ENCODE results near the gene TSC1. TPM values are rescaled to one million over a fixed set of nuclear protein-coding genes. Genes with fewer than 3 reads are reported as not detected.

The TSC1 gene
- total RNA-seq, 1 donor from 2014 or later: 50.8 TPM

DNA sequence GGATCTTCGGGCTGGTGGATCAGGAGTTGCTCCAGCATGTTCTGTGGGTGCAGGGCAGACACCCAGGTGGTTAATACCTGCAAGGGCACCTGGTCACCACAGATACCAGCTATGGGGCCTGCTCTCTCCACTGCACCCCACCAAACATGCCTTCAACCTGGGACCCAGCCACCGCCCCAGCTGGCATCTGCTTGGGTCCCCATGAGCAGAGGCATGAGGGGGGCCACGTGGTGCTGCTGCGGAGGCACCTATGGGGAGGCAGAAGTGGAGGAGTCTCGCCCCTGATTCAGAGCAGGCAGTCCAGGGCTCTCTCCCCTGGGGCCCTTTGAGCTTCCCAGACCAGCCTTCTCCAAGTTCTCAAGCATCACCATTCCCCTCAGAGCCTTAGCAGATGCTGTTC, 69.3 kb downstream of the TSC1 start:
- Mint-ChIP-seq H3K4me1 (ENCODE audit: unreplicated experiment) (peaks cover 5% of the 10 kb centered on the region), H3K36me3 (ENCODE audit: unreplicated experiment) (no peaks in the 10 kb centered on the region), H3K4me3 (ENCODE audit: unreplicated experiment) (no peak overlapping the region), H3K27me3 (ENCODE audit: unreplicated experiment) (peaks cover 5% of the 10 kb centered on the region), H3K27ac (ENCODE audit: unreplicated experiment) (no peak overlapping the region), H3K9me3 (ENCODE audit: unreplicated experiment) (no peaks in the 10 kb centered on the region)
- TF ChIP-seq, protein P1, sequence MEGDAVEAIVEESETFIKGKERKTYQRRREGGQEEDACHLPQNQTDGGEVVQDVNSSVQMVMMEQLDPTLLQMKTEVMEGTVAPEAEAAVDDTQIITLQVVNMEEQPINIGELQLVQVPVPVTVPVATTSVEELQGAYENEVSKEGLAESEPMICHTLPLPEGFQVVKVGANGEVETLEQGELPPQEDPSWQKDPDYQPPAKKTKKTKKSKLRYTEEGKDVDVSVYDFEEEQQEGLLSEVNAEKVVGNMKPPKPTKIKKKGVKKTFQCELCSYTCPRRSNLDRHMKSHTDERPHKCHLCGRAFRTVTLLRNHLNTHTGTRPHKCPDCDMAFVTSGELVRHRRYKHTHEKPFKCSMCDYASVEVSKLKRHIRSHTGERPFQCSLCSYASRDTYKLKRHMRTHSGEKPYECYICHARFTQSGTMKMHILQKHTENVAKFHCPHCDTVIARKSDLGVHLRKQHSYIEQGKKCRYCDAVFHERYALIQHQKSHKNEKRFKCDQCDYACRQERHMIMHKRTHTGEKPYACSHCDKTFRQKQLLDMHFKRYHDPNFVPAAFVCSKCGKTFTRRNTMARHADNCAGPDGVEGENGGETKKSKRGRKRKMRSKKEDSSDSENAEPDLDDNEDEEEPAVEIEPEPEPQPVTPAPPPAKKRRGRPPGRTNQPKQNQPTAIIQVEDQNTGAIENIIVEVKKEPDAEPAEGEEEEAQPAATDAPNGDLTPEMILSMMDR (IDR thresholded peaks at IDR 0.05): no peak
- DNase-seq (ENCODE audit: extremely low spot score, unreplicated experiment): no peak

DNA sequence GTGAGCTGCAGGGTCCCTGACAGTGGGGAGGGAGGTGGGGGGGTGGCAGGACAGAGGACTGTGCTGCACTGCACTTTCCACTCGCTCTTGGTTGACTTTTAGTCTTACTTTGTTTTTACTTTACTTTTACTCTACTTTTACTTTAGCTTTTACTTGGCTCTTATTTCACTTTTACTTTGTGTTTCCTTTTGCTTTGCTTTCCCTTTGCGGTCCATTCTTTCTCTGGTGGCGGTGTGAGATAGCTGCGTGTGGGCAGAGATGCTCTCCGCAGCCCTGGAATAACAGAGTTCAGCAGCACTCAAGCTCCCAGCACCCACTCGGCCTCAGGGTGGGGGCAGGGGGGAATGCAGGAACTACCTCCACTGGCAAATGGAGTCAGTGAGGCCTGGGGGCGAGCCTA, 71.0 kb downstream of the TSC1 start:
- Mint-ChIP-seq H3K27ac (ENCODE audit: unreplicated experiment) (no peak overlapping the region), H3K27me3 (ENCODE audit: unreplicated experiment) (peaks cover 5% of the 10 kb centered on the region), H3K9me3 (ENCODE audit: unreplicated experiment) (no peaks in the 10 kb centered on the region), H3K4me3 (ENCODE audit: unreplicated experiment) (no peak overlapping the region), H3K36me3 (ENCODE audit: unreplicated experiment) (no peaks in the 10 kb centered on the region), H3K4me1 (ENCODE audit: unreplicated experiment) (no peaks in the 10 kb centered on the region)
- no peak for DNase-seq (ENCODE audit: extremely low spot score, unreplicated experiment)
- TF ChIP-seq, protein P1 (IDR thresholded peaks at IDR 0.05): no peak

DNA sequence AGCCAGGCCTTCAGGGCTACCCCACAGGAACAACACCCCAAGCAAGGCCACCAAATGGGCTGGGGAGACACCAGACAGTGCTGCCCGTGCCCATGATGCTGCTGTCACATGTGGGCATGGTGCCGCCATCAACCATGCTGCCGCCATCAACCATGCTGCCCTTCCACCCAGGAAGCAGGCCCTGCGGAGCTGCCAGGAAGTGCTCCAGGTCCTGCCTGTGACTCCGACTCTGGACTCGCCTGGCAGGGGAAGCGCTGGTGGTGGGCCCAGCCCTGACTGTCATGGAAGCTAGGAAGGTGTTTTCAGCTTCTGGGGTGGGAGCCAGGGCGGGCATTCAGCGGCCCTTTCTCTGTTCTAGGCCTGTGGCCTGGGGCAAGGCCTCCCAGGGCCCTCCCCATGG, 75.2 kb downstream of the TSC1 start:
- Mint-ChIP-seq H3K4me1 (ENCODE audit: unreplicated experiment) (no peaks in the 10 kb centered on the region), H3K9me3 (ENCODE audit: unreplicated experiment) (no peaks in the 10 kb centered on the region), H3K27ac (ENCODE audit: unreplicated experiment) (no peak overlapping the region), H3K36me3 (ENCODE audit: unreplicated experiment) (no peaks in the 10 kb centered on the region), H3K4me3 (ENCODE audit: unreplicated experiment) (no peak overlapping the region), H3K27me3 (ENCODE audit: unreplicated experiment) (peaks cover 17% of the 10 kb centered on the region)
- DNase-seq (ENCODE audit: extremely low spot score, unreplicated experiment): no peak
- TF ChIP-seq, protein P1 (IDR thresholded peaks at IDR 0.05): no peak

DNA sequence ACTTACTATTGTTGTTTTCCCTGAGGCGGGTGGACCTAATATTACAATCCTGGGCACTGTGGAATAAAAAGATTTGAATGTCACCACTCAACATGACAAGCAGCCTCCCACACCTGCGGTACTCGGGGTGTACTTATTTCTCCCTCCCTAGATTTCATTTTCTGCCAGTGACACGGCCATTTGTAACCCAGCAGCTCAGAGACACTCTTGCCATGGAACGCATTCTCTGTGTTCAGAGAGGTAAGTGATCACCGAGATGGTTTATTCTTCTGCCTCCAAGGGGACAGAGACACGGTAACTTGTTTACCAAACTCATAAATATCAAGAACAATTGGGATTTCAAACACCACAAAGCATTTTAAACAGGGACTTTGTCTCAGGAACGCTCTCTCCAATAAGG, 77.5 kb downstream of the TSC1 start:
- TF ChIP-seq, protein P1 (IDR thresholded peaks at IDR 0.05): no peak
- H3K9me3 Mint-ChIP-seq (ENCODE audit: unreplicated experiment): no peaks in the 10 kb centered on the region
- H3K27ac Mint-ChIP-seq (ENCODE audit: unreplicated experiment): no peak overlapping the region
- H3K4me1 Mint-ChIP-seq (ENCODE audit: unreplicated experiment): no peaks in the 10 kb centered on the region
- no peaks in the 10 kb centered on the region for H3K36me3 Mint-ChIP-seq (ENCODE audit: unreplicated experiment)
- peaks cover 24% of the 10 kb centered on the region for H3K27me3 Mint-ChIP-seq (ENCODE audit: unreplicated experiment)
- no peak for DNase-seq (ENCODE audit: extremely low spot score, unreplicated experiment)
- H3K4me3 Mint-ChIP-seq (ENCODE audit: unreplicated experiment): no peak overlapping the region

DNA sequence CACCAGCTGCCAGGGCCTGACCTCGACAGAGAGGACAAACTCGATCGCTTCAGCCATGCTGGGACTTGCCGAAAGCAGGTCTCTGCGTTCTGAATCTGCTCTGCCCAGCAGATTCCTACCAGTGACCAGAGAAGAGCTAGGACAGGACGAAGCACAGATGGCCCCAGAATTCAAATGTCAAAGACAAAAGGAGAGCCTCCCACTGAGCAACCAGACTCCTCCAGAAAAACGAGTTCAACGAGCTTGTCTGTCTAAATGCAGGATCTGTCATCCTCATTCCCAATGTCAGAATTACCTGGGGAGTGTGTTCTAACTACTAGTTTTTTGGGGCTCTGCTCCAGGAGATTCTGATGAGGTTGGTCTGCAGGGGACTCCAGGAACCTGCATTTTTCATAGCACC, 79.7 kb downstream of the TSC1 start:
- Mint-ChIP-seq H3K36me3 (ENCODE audit: unreplicated experiment) (no peaks in the 10 kb centered on the region), H3K27ac (ENCODE audit: unreplicated experiment) (no peak overlapping the region), H3K4me1 (ENCODE audit: unreplicated experiment) (no peaks in the 10 kb centered on the region), H3K27me3 (ENCODE audit: unreplicated experiment) (peaks cover 19% of the 10 kb centered on the region), H3K4me3 (ENCODE audit: unreplicated experiment) (no peak overlapping the region), H3K9me3 (ENCODE audit: unreplicated experiment) (no peaks in the 10 kb centered on the region)
- DNase-seq (ENCODE audit: extremely low spot score, unreplicated experiment): no peak
- TF ChIP-seq, protein P1 (IDR thresholded peaks at IDR 0.05): no peak
